ENCODE measurements around the gene ZNF618.

Gene ZNF618

DNA sequence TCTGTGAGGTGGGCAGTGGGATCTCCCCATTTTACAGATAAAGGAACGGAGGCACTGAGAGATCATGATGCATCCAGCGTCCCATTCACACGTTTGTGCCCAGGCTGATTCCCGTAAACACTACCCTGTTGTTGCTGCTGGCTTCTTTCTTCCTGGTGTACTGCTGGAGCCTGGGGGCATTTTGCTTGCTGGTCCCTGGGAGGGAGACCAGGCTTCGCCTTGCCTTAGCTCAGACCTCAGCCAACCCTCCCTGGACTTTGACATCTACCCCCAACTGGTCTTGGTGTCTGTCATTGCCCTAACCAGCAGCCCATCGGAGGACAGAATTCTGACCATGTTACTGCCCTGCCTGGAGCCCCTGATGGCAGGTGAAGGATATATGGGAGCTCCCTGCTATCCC is 82.4 kb downstream of the ZNF618 start:
- no peak for DNase-seq

DNA sequence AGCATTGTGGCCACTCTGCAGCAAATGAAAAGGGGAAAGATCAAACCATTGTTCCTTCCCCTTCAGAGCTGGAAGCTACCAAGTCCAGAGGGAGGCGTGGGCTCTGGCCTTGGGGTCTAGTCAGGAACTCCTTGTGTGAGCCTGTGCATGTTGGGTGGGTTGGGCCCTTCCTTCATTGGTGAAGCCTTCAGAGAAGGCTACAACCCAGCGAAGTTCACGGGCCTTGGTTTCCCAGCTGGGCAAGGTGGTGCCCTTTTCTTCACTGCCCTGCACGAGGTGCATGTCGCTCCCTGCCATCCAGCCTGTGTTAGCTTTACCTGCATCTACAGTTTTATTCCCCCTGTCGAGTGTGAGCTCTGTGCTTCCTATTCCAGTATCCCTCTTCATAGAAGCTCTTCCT is 84.7 kb downstream of the ZNF618 start:
- no peak for DNase-seq

DNA sequence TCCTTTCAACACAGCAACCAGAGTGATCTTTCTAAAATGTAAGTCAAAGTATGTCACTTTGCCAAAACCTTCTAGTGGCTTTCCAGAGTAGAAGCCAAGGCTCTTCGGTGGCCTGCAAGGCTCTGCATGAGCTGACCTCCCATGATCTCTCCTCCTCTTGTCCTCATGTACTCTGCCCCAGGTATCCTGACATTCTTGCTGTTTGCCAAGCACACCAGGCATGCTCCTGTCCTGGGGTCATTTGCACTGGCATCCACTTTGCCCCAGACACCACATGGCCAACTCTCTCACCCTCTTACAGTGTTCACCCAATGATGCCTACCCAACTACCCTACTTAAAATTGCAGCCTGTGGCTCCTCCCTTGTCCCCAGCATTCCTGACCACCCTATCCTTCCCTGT is 86.3 kb downstream of the ZNF618 start:
- no peak for DNase-seq

DNA sequence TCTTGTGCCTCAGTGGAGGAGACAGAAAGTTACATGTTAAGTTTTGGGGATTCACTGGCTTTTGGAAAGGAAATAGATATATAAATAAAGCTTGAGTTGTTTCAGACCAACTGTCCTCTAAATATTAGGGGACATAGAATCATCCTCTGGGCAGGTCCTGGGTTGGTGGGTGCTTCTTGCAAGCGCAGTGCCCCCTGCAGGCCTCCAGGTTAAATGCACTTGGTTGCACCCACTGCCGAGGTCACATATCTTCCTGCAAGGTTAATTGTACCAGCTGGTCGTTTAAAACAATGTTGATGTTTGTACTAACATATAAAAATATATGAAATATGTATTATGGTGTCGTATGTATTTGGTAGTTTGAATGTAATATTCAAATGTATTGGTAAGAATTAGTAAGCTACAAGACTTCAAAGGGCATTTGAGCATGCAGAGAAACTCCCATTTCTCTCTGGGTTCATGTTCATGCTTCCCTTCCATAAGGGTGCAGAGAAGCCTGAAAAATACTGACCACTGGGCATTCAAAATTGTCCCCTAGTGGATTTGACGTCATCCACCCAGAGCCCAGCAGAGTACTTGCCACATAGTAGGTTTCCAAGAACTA is 87.0 kb downstream of the ZNF618 start:
- DNase-seq: no peak

DNA sequence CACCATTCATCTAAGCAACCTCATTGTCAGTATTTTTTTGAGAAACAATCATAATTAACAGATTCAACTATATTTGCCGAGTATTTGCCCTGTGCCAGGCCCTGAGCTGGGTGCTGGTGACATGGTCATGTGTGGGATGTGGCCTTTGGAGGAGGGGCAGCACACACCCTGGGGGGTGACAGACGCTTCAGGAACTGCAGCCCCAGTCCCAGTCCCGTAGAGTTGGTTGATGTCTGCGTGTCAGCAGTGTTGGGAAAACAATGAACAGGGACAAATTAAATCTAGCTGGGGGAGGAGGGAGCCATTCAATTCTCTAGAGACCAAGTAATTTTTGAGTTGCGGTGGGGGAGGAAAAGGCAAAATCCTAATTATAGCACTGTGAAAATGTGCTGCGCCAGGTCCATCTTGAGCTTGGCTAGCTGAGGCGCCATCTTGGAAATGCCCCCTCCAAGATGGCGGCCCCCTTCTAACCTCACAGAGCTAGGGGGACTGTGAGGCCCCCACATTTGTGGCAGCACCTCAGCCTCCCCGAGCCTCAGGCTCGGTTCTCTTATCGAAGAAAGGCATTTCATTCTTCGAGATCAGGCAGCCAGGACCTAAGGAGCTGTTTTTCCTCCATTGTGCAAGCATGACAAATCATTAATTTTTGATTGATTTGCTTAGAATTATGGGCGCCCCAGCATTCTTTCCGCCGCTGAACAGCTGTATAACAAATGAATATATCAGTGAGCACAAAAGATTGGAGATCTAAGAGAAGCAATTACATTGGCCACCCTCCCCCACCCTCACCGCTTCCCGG is 87.8 kb downstream of the ZNF618 start:
- no peak for DNase-seq

DNA sequence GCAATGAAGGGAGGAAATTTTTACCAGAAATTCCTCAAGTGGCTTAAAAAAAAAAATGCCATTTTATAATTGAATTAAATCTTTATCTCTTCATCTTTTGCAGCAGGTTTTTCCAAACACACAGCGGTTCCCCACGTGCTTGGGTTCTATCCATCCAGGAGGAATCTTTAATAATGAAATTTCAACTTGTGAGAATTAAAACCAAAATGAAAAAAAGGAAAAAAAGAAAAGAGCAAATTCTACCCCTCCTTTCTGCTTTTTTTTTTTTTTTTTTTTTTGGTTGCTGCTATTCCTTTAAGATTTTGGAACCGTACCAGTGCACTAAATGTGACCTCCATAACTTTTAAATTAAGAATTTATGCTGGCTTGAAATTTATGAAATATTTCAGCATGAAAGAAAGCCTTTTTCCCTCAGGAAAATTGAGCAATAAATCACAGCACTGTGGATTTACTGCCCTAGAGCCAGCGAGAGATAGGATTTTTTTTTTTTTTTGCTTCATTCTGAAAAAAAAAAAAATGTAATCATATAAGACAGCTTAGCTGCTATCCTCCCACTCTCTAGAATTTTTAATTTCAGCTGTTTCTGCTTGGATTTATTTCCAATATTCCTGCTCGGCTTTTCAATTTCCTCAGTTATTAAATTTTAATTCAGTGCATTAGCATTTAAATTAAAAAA is 88.5 kb downstream of the ZNF618 start:
- no peak for DNase-seq

DNA sequence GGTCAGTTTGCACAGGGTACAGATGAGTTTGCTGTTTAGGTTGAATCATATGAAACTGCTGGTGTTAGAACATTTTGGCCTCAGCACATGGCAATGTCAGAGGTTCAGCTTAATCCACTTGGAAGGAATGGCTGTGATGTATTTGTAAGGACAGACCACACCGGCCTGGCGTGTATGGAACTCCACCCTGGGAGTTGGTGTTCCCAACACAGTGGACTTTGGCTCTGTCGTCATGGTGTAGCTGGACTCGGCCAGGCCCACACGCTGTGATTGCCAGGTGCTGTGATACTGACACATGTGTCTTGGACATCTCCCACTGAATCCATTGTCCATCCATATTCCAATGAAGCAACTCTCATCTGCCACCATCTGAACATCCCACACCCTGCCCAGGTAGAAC is 90.3 kb downstream of the ZNF618 start:
- no peak for DNase-seq

DNA sequence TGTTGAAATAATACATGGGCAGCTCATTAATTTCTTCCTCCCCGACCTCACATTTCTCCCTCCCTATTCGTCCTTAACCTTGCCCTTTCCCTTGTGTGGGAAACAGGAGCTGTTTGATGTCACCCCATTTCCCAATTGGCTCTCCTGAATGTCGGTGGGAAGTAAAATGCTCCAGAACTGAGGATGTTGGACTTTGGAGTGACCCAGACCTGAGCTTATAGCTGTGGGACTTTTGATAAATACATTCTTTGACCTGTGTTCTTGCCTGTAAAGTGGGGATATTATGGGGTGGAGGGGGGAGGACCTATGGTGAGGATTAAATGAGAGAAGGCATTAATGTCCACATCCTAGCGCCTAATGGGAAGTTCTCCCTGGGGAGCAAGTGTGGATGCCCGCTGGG is 91.3 kb downstream of the ZNF618 start:
- no peak for DNase-seq

DNA sequence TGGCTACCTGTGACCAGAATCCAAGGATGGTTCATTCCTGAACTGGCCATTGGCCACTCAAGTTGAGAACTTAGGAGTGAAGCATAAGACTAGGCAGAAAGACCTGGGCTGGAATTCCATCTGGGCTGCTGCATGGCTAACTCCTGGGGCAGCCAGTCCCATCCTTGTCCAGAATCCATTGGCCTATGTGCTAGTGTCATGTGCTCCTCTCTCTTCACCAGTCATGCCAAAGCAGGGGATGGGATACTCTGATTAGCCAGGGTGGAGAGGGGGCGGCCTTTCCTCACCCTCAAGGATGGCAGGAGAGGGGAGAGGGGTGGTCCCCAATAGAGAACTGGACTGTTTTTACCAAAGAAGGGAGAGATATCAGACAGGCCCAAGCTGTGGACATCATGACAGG is 93.2 kb downstream of the ZNF618 start:
- DNase-seq: no peak

DNA sequence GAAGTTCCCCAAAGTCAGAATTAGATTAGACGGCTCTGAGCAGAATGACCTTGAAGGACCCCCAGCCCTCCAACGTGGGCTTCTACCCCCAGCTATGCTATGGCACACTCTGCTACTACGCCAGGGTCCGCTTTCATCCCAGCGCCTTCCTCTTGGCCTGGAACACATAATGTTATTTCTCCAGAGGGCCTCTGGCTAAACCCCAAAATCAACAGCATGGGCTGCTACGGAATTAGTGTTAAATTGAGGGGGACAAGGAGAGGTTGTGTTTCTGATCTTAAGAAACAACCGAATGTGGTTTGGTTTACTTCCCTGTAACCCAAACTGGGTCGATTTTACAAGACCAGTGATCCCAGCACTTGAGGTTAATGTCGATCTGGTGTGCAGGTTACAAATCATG is 97.1 kb downstream of the ZNF618 start:
- DNase-seq: no peak

DNA sequence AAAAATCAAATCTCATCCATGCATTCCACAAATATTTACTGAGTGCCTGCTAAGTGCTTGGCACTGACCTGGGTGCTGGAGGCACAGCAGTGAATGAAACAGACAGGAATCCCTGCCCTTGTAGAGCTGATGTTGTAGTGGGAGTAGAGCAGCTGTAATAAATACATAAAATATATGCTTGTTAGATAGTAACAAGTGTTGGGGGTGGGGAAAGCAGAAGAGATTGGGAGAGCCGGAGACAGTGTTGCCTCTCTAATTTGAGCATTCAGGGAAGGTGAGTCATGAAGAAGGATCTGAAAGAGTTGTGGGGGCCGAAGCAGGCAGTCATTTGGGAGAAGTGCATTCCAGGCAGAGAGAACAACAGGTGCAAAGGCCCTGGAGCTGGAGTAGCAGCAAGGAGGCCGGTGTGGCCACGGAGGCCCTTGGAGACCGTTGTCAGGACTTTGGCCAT is 97.9 kb downstream of the ZNF618 start:
- no peak for DNase-seq

DNA sequence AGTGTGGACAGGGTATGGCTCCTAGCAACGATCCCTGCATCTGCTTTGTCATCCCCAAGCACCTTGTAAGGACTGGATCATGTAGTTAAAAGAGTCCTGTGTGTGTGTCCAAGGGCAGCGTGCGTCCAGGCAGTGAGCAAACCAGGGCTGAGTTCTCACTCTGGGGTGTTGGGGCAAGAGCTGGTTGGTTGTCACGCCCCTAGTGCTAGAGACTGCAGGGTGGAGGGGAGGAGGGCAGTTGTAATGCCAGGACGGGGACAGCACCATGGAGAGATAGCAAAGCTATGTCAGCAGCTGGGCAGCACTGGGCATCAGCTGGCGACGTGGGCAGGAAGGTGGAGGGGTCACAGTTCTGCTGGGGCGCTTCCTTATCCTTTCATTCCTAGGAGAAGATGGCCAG is 100.8 kb downstream of the ZNF618 start:
- DNase-seq: no peak

DNA sequence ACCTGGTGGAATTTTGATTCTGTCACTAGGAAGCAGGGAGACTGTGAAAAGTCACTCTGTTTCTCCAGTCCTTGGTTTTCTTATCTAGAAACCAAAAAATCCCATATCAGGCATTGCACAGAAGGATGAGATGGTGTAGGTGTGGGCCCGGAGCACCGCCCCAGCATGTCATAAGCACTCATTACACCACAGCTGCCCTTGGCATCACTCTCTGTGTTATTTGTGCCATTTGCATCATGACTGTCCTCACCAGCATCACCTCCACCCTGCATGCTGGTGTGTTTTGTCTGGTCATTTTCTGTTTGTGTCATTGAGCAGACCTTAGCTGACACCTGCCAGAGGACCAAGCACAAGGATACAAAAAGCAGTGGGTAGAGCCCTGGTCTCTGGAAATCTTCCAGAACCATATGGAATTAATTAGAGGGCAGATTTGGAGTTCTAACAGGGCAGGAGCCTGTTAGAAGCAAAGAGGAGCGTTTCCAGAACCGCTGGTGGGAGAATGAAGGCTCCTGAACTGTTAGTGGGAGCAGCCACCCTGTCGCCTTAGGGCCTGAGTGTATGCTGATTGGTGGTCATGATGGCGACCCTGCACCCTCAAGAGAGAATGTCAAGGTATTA is 102.7 kb downstream of the ZNF618 start:
- no peak for DNase-seq

DNA sequence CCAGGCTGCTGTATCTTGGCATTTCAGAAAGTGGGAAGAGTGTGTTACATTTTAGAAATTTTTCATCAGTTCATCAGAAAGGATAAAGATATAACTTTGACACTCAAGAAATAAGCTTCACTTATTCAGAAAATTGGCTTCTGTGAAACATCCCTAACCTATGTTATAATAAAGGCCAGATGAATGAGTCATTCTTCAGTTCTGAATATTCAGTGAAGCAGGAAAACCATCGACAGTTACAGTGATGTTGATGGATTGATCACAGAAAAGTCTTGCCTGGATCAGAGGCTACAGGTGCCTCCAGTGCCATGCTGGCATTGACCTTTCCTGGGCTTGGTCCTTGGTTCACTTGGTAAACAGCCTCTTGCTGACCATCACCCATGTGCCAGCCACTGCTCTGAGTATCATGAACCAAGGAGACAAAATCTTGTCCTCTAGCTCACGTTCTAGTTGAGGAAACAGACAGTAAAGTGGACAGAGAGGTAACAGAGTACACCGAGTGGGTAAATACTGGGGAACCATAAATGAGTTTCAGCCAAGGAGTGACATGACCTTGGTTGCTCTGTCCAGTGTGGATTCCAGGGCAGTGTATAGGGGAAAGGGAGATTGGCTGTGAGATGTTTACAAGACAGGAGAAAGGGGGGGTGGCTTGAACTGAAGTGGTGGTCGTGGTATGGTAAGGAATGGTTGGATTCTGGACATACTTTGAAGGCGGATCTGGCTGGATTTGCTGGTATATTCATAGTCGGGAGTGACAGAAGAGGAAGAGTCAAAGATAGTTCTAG is 103.4 kb downstream of the ZNF618 start:
- no peak for DNase-seq

DNA sequence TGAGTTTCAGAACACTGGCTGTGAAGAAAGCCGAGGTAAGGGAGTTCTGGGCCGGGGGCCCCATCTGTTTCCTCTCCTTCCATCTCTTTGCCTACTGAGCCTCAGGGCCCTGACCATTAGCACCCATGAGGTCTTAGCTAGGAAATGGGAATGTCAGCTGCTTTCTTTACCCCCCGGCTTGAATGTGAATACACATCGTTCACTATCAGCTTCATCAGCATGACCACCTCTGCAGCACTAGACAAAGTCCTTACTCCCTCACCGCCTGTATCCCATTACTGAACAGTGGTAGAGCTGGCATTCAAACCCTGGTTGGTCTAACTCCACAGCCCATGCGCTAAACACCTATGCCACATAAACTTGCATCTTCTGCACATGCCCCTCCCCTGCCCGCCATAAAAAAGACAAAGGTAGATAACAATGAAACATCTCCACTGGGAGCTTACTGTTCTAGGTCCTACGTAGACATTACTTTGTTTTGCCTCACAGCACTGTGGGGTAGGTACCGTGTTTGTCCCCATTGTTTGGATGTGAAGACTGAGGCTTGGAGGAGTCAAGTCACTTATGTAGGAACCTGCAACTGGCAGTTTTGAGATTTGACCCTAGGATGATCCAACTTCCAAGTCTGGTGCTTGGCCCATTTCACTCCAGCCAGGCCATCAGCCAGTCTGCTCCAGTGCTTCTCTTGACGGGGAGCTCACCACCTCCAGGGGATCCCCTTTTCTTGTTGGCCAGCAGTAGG is 108.7 kb downstream of the ZNF618 start:
- no peak for DNase-seq

DNA sequence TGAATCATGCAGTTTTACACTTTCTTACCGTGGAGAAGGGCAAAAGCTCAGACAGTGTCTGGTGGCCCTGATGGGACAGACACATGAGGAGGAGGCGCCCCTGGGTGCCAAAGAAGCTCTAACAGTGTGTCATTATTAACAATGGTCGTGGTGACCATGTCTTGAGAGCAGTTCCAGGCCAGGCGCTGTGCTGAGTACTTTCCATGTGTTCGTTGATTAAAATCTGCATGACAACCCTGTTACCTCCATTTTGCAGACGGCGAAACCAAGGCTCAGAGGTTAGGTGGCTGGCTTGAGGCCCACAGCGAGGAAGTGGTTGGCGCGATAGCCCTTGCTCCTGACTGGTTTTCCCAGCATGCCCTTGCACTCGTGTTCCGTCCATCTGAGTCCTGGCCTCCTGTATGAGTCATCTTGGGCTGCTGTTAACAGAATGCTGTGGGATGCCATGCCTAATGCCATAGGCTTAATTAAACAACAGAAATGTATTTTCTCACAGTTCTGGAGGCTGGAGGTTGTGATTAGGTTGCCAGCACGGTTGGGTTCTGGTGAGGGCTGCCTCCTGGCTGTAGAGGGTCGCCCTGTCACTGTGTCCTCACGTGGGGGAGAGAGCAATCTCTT is 110.0 kb downstream of the ZNF618 start:
- DNase-seq: no peak

DNA sequence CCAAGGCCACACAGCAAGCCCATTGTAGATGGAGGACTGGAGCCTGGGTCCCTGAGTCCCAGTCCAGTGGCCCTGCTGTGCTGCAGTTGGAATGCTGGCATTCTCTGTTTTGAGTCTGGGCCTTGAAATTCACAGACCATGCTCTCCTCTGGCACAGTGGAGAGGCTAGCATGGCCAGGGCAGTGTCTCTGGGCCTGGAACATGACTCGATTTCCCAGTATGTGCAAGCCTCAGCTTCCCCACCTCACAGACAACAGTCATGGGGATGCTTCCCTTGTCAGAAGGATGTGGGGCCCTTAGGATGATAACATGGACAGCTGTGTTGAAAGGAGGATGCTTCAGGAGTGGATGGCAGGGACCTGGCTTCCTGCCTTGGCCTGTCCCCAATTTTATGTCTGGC is 110.8 kb downstream of the ZNF618 start:
- DNase-seq: no peak

DNA sequence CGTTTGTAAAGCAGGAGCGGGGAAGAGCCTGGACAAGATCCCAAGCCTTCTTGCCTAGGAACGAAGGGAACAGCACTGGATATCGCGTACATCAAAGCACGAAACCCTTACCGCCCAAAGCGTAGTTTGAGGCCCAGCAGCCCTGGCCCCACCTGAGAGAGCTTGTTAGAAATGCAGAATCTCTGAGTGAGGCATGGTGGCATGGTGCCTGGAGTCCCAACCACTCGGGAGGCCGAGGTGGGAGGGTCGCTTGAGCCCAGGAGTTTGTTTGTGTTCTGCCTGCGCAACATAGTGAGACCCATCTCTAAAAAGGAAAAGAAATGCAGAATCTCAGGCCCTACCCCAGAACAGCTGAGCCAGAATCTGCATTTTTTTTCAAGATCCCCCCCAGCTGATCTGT is 111.4 kb downstream of the ZNF618 start:
- DNase-seq: no peak

DNA sequence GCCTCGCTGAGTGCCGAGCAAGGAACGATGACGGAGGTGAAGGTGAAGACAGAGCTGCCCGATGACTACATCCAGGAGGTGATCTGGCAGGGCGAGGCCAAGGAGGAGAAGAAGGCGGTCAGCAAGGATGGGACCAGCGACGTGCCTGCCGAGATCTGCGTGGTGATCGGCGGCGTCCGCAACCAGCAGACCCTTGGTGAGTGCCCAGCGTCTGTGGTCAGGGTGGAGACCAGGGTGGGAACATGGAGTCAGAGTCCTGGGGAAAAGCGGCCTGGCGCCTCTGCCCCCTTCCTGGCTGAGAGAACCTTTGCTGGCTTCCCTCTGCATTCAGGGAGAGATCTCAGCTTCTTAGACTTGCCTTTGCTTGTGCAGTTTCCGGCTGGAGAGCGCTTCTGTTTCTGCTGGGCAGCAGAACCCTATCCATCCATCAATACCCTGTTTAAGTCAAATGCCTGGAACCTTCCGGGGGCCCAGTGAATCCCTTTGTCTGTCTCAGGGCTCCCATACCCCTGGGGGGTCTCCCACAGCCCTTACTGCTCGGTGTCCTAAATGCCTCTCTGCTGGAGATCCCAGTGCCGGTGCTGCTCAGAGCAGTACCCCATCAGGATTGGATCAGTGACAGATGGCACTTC is 112.4 kb downstream of the ZNF618 start:
- DNase-seq: no peak

DNA sequence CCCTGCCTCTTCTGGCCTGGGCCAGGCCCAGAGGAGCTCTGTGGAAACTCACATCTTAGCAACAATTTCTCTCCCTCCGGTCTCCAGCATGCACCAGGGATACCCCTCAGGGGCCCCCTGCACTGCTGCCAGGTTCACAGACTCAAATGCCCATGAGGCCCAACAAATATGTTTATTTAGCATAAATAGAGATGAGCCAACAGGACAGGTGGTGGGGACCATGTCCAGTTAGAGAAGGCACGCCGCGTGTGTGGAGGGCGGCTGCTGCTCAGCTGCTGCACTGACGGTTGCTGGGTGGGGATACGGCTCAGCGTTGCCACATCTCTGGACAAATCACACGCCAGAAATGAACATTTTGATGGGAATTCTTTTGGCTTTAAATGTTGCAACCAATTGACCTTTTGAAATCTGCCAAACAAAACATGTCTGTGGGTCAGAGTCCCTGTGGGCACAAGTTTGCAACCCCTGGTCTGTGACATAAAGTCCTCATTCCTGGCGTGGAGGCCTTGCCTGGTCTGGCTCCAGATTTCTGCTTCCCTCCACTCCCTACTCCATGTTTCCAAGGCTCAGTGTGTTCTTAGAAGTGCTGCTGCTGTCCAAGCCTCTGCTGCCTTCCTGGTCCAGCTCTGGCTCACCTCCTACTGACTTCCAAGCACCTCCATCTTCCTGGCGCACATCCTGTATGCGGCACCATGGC is 113.1 kb downstream of the ZNF618 start:
- no peak for DNase-seq

Measured in stimulated activated naive CD4-positive, alpha-beta T cell treated with Interleukin-2 at 50 U/mL for 16 hours (primary cell).